Muscle layer of duodenum (tissue), 2 donors: ENCODE data around the gene TBC1D20.
A peak's percentile ranks its signal among the peaks of the same experiment; 100 is the strongest.
"Not testable (repeated sequence)": the region's sequence is repeated elsewhere in the genome, so short reads cannot be mapped to it uniquely, and the experiment has no call there.

Source experiments
- H3K27ac ChIP-seq: one replicate; pipeline ENCODE4 v1.7.0; 2013; ENCODE audit warnings: mild to moderate bottlenecking, low read length
- H3K27me3 ChIP-seq: one replicate; pipeline ENCODE4 v1.7.0; 2013; ENCODE audit warnings: low read depth, mild to moderate bottlenecking, control low read depth, low read length
- H3K36me3 ChIP-seq, 2 donors: one replicate each; pipeline ENCODE4 v1.7.0; 2013; ENCODE audit warnings: low read length in 2 of 2, control low read depth in 1 of 2, mild to moderate bottlenecking in 1 of 2; ENCODE audit not compliant: insufficient read depth in 2 of 2, control insufficient read depth in 1 of 2
- H3K4me1 ChIP-seq, 2 donors: one replicate each; pipeline ENCODE4 v1.7.0; 2013; ENCODE audit warnings: low read length in 2 of 2, mild to moderate bottlenecking in 2 of 2, control low read depth in 1 of 2, moderate library complexity in 1 of 2; ENCODE audit not compliant: insufficient read depth in 2 of 2, control insufficient read depth in 1 of 2
- H3K4me3 ChIP-seq, 2 donors: one replicate each; pipeline ENCODE4 v1.7.0; 2013; ENCODE audit warnings: low read length in 2 of 2, low read depth in 1 of 2, mild to moderate bottlenecking in 1 of 2
- H3K9me3 ChIP-seq, 2 donors: one replicate each; pipeline ENCODE4 v1.7.0; 2013; ENCODE audit warnings: low read length in 2 of 2, control low read depth in 1 of 2, mild to moderate bottlenecking in 1 of 2; ENCODE audit not compliant: control insufficient read depth in 1 of 2
- donor health status: healthy.

The TBC1D20 gene

GRCh38 chr20:462199-462991 lies at the start of gene TBC1D20:
TBC1D20 (minus strand) TSS chr20:462533; CDS start chr20:462405, 128 bp downstream.
- Histone ChIP-seq H3K4me1 (peaks cover 12 to 41% of the 10 kb centered on the region in 2 donors), H3K27me3 (no peaks in the 10 kb centered on the region), H3K4me3 (peak within 1 kb of the TSS; percentile 87 to 94), H3K36me3 (no peaks in the 10 kb centered on the region), H3K27ac (peak within 1 kb of the TSS; percentile 80), H3K9me3 (no peaks in the 10 kb centered on the region)

DNA sequence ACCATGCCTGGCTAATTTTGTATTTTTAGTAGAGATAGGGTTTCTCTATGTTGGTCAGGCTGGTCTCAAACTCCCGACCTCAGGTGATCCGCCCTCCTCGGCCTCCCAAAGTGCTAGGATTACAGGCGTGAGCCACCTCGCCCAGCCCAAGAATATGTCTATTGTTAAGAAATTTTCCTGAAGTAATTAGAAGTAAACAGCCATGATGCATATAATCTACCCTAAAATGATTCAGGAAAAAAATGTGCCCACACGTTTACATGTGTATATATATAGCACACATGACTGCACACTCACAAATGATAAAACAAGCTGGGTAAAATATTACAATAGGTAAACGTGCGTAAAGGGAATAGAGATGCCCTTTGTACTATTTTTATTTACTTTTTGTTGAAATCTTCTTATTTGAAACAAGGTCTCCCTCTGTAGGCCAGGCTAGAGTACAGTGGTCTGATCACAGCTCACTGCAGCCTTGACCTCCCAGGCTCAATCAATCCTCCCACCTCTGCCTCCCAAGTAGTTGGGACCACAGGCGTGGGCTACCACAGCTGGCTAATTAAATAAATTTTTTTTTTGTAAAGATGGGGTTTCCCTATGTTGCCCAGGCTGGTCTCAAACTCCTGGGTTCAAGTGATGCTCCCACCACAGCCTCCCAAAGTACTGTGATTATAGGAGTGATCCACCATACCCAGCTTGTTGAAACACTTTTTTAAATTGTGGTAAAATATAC lies 48.2 kb upstream of the TBC1D20 start:
- H3K9me3 ChIP-seq, H3K4me1 ChIP-seq, H3K27ac ChIP-seq, H3K4me3 ChIP-seq, H3K27me3 ChIP-seq: not testable (repeated sequence)
- peaks cover 14 to 22% of the 10 kb centered on the region in 2 donors for H3K36me3 ChIP-seq

- H3K27me3 ChIP-seq, H3K9me3 ChIP-seq, H3K27ac ChIP-seq, H3K4me1 ChIP-seq, H3K4me3 ChIP-seq: not testable (repeated sequence)
- H3K36me3 ChIP-seq = peaks cover 18 to 29% of the 10 kb centered on the region in 2 donors
Measured at GRCh38 chr20:508364-508787, 46.0 kb upstream of the TBC1D20 start.

DNA sequence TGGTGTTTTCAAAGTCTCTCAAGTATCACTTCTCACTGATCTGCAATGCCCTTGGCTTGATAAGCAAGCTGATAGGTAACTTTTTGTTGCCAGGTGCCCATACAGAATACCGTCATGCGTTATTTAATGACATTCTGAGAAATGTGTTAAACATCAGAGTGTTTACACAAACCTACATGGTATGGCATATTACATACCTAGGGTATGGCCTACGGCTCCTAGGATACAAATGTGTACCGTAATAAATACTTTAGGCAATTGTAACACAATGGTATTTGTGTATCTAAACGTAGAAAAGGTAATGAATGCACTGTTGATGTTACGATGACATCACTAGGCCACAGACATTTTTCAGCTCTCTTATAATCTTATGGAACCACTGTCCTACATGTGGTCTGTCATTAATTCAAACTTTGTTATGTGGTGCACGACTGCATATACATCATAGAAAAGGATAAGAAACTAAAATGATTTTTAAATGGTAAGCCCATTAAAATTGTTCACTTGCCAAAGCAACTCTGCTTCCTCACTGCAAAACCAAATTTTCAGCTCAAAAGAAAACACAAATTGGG lies 45.5 kb upstream of the TBC1D20 start:
- H3K4me3 ChIP-seq = no peak overlapping the region
- no peak overlapping the region for H3K27ac ChIP-seq
- peaks cover 0 to 6% of the 10 kb centered on the region in 2 donors for H3K4me1 ChIP-seq
- peaks cover 23 to 35% of the 10 kb centered on the region in 2 donors for H3K36me3 ChIP-seq
- no peaks in the 10 kb centered on the region for H3K27me3 ChIP-seq
- no peaks in the 10 kb centered on the region for H3K9me3 ChIP-seq

DNA sequence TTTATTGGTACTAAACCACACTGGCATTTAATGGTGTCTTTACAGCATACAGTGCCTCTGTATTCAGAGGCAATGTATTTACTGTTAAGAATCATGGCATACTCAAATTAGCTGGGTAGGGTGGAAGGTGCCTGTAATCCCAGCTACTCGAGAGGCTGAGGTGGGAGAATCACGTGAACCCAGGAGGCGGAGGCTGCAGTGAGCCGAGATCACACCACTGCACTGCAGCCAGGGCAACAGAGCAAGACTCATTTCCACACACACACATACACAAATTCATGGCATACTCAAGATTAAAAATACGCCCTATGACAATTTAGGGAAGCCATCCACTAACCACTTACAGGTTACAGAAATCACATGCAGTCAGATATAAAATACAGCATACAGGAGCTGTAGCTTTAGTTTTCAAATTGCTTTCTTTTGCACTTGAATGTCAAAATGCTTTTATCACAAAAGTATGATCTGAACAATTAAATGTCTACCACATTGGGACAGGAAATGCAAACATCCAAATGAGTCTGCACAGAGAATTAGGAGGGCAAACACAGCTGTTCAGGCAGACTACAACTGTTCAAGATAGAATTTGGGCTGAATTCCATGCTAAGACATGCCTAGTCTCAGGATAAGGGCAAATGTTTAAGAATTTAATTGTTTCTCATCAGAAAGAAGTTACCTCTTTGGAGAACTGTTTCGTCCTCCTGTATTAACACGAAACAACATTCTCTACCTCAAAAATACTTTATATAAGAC lies 44.8 kb upstream of the TBC1D20 start:
- Histone ChIP-seq H3K27me3 (no peaks in the 10 kb centered on the region), H3K36me3 (peaks cover 28 to 41% of the 10 kb centered on the region in 2 donors), H3K4me1 (peaks cover 0 to 6% of the 10 kb centered on the region in 2 donors), H3K27ac (no peak overlapping the region), H3K9me3 (no peaks in the 10 kb centered on the region), H3K4me3 (no peak overlapping the region)

DNA sequence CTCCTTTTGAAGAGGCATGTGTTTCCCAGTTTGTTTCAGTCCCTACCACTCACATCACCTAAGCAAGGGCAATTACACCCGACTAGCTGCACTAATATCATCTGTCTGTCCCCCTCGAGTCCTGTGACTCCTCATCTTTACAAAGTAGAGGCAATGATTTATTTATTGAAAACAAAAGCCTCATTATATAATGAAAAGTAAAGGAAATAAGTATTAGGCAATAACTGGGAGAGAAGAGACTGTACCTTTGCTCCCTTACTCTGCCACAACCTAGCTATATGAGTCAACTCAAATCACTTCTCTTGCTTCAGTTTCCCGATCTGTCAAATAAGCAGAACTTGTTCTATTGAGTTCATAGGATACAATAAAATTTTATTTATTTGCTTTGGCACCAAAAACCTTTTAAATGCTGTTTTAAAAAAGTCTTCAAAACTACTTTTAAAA lies 42.3 kb upstream of the TBC1D20 start:
- Histone ChIP-seq H3K4me3 (no peak overlapping the region), H3K27me3 (no peaks in the 10 kb centered on the region), H3K27ac (no peak overlapping the region), H3K9me3 (no peaks in the 10 kb centered on the region), H3K36me3 (peaks cover 35 to 56% of the 10 kb centered on the region in 2 donors), H3K4me1 (peaks cover 0 to 6% of the 10 kb centered on the region in 2 donors)

DNA sequence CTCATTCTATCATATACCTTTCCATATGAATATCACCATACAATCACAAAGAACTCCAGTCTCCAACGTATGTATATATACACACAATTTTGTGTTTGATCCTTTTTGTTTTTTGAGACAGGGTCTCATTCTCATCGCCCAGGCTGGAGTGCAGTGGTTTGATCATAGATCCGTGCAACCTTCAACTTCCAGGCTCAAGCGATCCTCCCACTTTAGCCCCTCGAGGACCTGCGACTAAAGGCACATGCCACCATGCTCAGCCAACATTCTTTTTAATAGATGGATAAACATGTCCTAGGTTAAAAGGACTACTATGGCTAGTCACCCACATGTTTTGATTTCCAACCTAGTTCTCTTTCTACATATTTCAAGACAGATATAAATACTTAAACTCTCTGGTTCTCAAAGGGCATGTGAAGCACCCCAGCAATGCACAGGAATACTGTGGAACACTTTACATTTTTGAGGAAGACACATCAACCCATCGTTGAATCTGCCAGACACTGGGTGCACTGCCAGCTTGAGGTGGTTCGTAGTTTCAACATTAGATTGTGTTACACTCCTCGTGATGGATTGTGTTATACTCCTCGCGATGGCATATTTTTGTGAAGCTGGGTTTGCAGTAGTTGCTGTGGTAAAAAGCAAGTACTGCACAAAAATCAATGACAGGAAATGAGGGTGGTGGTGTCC lies 40.9 kb upstream of the TBC1D20 start:
- Histone ChIP-seq H3K4me3 (no peak overlapping the region), H3K4me1 (no peaks in the 10 kb centered on the region), H3K27ac (no peak overlapping the region), H3K9me3 (no peaks in the 10 kb centered on the region), H3K36me3 (peaks cover 49 to 68% of the 10 kb centered on the region in 2 donors), H3K27me3 (no peaks in the 10 kb centered on the region)

GRCh38 chr20:497979-498378 lies 35.6 kb upstream of the TBC1D20 start:
- peaks cover 60 to 65% of the 10 kb centered on the region in 2 donors for H3K36me3 ChIP-seq
- no peaks in the 10 kb centered on the region for H3K4me1 ChIP-seq
- no peaks in the 10 kb centered on the region for H3K9me3 ChIP-seq
- H3K27me3 ChIP-seq = no peaks in the 10 kb centered on the region
- H3K27ac ChIP-seq = no peak overlapping the region
- H3K4me3 ChIP-seq = no peak overlapping the region

GRCh38 chr20:496126-496696 lies 33.9 kb upstream of the TBC1D20 start:
- H3K27ac ChIP-seq = no peak overlapping the region
- no peaks in the 10 kb centered on the region for H3K9me3 ChIP-seq
- no peaks in the 10 kb centered on the region for H3K27me3 ChIP-seq
- no peak overlapping the region for H3K4me3 ChIP-seq
- peaks cover 49 to 76% of the 10 kb centered on the region in 2 donors for H3K36me3 ChIP-seq
- H3K4me1 ChIP-seq = no peaks in the 10 kb centered on the region

GRCh38 chr20:492159-492558 lies 29.8 kb upstream of the TBC1D20 start:
- no peaks in the 10 kb centered on the region for H3K4me1 ChIP-seq
- H3K9me3 ChIP-seq = no peaks in the 10 kb centered on the region
- H3K36me3 ChIP-seq = peaks cover 50 to 78% of the 10 kb centered on the region in 2 donors
- H3K4me3 ChIP-seq = no peak overlapping the region
- H3K27me3 ChIP-seq = no peaks in the 10 kb centered on the region
- H3K27ac ChIP-seq = no peak overlapping the region
